ENCODE data around the gene DHX34.
A peak's percentile ranks its signal among the peaks of the same experiment; 100 is the strongest.

The DHX34 gene

DNA sequence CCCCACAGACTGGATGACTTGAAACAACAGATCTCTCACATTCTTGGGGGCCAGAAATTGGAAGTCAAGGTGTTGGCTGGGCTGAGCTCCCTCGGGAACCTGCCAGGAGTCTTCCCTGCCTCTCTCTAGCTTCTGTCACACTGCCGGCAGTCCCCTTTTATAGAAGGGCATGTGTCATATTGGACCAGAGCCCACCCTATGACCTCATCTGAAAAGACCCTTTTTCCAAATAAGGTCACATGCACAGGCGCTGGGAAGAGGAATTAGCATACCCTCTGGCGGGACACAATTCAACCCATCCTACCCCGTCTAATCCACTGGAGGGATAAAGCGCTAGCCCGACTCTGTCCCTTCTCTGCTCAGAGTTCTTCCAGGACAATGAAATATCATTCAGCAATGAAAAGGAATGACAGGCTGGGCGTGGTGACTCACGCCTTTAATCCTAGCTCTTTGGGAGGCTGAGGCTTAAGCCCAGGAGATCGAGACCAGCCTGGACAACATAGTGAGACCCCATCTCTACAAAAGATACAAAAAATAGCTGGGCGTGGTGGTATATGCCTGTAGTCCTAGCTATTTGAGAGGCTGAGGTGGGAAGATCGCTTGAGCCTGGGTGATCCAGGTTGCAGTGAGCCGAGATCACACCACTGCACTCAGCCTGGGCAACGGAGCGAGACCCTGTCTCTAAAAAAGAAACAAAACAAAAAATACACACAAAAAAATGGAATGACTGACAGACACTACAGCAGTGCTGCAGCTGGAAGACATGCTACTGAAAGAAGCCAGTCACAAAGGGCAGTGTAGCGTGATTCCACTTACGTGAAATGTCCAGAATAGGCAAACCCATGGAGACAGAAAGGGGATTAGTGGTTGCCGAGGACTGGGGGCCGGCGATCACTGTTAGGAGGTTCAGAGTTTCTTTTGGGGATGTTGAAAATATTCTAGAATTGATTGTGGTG lies 41.7 kb downstream of the DHX34 start:
- Histone ChIP-seq H3K36me3 (no peaks in the 10 kb centered on the region), H3K27ac (no peak overlapping the region), H3K4me1 (peaks cover 0 to 9% (median 1%) of the 10 kb centered on the region in 4 donors), H3K4me3 (no peak overlapping the region), H3K27me3 (peaks cover 0 to 16% of the 10 kb centered on the region in 2 donors), H3K9me3 (no peaks in the 10 kb centered on the region)
- TF ChIP-seq, protein P1, sequence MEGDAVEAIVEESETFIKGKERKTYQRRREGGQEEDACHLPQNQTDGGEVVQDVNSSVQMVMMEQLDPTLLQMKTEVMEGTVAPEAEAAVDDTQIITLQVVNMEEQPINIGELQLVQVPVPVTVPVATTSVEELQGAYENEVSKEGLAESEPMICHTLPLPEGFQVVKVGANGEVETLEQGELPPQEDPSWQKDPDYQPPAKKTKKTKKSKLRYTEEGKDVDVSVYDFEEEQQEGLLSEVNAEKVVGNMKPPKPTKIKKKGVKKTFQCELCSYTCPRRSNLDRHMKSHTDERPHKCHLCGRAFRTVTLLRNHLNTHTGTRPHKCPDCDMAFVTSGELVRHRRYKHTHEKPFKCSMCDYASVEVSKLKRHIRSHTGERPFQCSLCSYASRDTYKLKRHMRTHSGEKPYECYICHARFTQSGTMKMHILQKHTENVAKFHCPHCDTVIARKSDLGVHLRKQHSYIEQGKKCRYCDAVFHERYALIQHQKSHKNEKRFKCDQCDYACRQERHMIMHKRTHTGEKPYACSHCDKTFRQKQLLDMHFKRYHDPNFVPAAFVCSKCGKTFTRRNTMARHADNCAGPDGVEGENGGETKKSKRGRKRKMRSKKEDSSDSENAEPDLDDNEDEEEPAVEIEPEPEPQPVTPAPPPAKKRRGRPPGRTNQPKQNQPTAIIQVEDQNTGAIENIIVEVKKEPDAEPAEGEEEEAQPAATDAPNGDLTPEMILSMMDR (IDR thresholded peaks at IDR 0.05): no peak
- intact Hi-C loops (cut with DNase I; ENCODE audit: low total_unique reads): loop anchor here (1.0 kb wide), 1 partner anchor 95 kb away; no protein-coding TSS in a partner anchor
- DNase-seq: no peak

DNA sequence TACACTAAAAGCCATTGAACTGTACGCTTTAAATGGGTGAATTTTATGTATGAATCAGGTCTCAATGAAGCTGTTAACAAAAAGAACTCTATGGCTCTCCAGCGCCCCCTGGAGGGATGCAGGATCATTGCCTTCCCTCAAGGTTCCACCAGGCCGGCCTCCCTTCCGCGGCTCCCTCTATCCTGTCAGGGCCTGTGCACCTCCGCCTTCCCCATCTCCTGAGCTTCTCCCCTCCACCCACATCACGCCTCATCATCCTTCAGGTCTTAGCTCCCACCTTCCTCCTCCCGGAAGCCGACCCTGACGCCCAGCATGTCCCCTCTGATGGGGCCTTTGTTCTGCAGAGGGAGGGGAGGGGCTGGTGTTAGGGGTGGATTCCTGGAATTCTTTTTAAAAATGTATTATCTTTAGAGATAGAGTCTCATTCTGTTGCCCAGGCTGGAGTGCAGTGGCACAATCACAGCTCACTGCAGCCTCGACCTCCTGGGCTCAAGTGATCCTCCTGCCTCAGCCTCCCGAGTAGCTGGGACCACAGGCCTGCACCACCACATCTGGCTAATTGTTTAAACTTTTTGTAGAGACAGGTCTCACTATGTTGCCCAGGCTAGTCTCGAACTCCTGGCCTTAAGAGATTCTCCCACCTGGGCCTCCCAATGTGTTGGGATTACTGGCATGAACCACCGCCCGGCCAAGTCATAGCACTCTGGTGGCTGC lies 42.6 kb downstream of the DHX34 start:
- TF ChIP-seq, protein P1 (IDR thresholded peaks at IDR 0.05): peak; percentile 86 to 89
- Histone ChIP-seq H3K27ac (no peak overlapping the region), H3K9me3 (no peaks in the 10 kb centered on the region), H3K36me3 (no peaks in the 10 kb centered on the region), H3K4me3 (no peak overlapping the region), H3K27me3 (peaks cover 0 to 16% of the 10 kb centered on the region in 2 donors), H3K4me1 (peaks cover 0 to 9% (median 1%) of the 10 kb centered on the region in 4 donors)
- intact Hi-C loops (cut with DNase I; ENCODE audit: low total_unique reads): loop anchor here (1.0 kb wide), 1 partner anchor 95 kb away; no protein-coding TSS in a partner anchor
- DNase-seq: peak; percentile 66 to 83

DNA sequence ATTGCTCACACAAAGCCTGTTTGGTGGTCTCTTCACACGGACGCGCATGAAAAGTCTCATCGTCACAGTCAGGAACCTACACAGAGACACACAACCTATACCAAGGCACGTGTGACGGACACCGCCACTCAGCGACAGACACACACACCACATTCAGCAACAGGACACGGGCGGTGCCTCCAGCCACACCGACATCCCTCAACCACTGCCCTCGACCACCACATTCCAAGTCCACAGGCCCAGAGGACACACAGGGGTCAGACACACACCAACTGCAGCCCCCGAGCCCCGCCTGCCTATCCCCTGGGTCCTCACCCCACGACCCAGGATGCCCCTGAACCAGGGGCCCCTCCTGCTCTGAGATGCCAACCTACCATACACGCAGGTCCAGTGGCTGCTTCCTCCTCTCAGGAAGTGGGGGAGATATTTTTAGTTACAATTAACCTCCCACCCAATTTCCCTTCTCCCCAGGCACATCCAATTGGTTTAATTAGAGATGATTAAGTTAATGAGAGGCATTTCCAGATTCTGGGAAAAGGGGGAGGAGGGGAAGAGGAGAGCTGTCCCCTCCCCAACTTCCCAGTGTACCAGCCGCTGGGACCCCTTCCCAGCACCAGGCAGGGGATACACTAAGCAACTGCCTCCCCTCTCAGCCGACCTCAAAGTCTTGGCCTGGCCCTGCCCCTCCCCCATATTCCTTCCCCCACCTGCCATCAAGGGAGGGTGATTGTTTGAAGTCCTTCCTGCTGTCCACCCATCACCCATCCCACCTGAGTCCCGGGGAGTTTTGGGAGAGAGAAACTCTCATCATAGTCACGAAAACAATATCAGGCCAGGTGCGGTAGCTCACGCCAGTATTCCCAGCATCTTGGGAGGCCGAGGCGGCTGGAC lies 49.8 kb downstream of the DHX34 start:
- intact Hi-C loops (cut with DNase I; ENCODE audit: low total_unique reads): no loop called here
- Histone ChIP-seq H3K27me3 (peaks cover 0 to 43% of the 10 kb centered on the region in 2 donors), H3K27ac (no peak overlapping the region)

DNA sequence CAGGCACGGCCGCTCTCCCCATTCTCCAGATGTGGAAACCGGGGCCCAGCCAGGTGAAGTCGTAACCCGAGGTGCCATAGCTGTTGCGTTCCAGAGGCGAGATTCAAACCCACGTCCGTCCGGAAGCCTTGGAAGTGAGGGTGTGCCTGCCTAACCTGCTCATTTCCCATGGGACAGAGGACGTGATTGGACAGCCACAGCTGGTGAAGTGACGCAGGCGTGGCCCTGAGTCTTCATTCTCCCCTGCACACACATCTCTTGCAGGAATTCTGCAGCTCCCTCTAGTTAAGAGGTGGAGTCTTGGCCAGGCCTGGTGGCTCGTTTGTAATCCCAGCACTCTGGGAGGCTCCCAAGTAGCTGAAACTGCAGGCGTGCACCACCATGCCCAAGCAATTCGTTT lies 53.4 kb downstream of the DHX34 start:
- H3K4me3 ChIP-seq: no peak overlapping the region
- H3K27ac ChIP-seq: no peak overlapping the region
- H3K9me3 ChIP-seq: no peaks in the 10 kb centered on the region
- intact Hi-C loops (cut with DNase I; ENCODE audit: low total_unique reads): no loop called here
- DNase-seq: no peak
- TF ChIP-seq, protein P1 (IDR thresholded peaks at IDR 0.05): no peak
- H3K4me1 ChIP-seq: no peaks in the 10 kb centered on the region
- H3K27me3 ChIP-seq: peaks cover 0 to 77% of the 10 kb centered on the region in 2 donors
- H3K36me3 ChIP-seq: no peaks in the 10 kb centered on the region

More for the DNA sequence above, 49.8 kb downstream of the DHX34 start:
- no peak for DNase-seq
- Histone ChIP-seq H3K36me3 (no peaks in the 10 kb centered on the region), H3K4me3 (no peak overlapping the region), H3K4me1 (no peaks in the 10 kb centered on the region), H3K9me3 (no peaks in the 10 kb centered on the region)
- TF ChIP-seq, protein P1 (IDR thresholded peaks at IDR 0.05): no peak

Measured in tibial artery (tissue), 4 donors.